Gastrocnemius medialis (tissue), 4 donors: Measurements from ENCODE around the gene TMTC1.

Source experiments
- CTCF ChIP-seq, 5 experiments: fragments of 450-650 bp in 3 of 5; fragments of 200-600 bp in 2 of 5; sonication (generic) in 2 of 5; IDR thresholded peaks in 4 of 5; conservative IDR thresholded peaks in 1 of 5; 1 replicate in 4 of 5; 2 replicates in 1 of 5; pipeline ENCODE4 v1.5.1; 2016 to 2019; ENCODE audit warnings: antibody characterized with exemption in 5 of 5, mild to moderate bottlenecking in 3 of 5, moderate library complexity in 3 of 5
- POLR2A ChIP-seq, 2 donors: fragments of 450-650 bp; IDR thresholded peaks; one replicate each; pipeline ENCODE4 v1.6.1; 2017; ENCODE audit warnings: antibody characterized with exemption in 2 of 2, mild to moderate bottlenecking in 2 of 2, moderate library complexity in 2 of 2

GRCh38 chr12:29694002-29694401 lies 89.7 kb downstream of the TMTC1 start:
- TF ChIP-seq CTCF (IDR thresholded peaks at IDR 0.05 in 4 of 5, conservative IDR thresholded peaks at IDR 0.05 in 1 of 5) = no peak
- TF ChIP-seq POLR2A (IDR thresholded peaks at IDR 0.05) = no peak
